Measurements from ENCODE around the gene INTS6. TPM values are rescaled to one million over a fixed set of nuclear protein-coding genes. Genes with fewer than 3 reads are reported as not detected.

INTS6 gene
- total RNA-seq, 4 donors from 2014 or later, result 42.1 to 53.7 (median 45.4) TPM

- no peak for DNase-seq
- H3K4me1 ChIP-seq, result no peaks in the 10 kb centered on the region
- H3K9me3 ChIP-seq, result no peaks in the 10 kb centered on the region
- WGBS, 2 donors, result 83 to 85% methylated on average over 3 of the region's 3 CpGs
- no peaks in the 10 kb centered on the region for H3K27me3 ChIP-seq
- H3K36me3 ChIP-seq, result no peaks in the 10 kb centered on the region
- TF ChIP-seq POLR2A (IDR thresholded peaks at IDR 0.05), result no peak
- intact Hi-C loops (cut with DNase I), result no loop called here
- H3K27ac ChIP-seq, result no peak overlapping the region
- H3K4me3 ChIP-seq (replicated peaks in 1 of 3), result no peak overlapping the region
These were observed 122.0 kb downstream of the INTS6 start for GRCh38 chr13:51330791-51331190.

DNA sequence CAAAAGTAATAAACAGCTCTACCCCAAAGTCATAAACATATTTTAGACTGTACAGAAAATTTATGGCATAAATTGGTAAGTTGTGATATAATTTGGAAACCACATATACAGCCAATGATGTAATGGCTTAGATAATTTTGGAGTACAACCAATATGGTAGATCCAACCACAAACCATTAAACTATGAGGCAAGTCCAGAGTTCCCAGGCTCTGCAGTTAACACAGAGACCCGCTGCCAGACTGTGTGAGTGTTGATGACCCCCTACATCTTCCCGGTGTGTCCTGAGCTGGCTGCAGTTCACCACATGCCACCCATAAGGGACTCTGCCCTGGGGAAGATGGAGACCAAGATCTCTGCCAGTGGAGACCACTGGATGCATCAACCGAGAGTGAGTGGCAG lies 123.2 kb downstream of the INTS6 start:
- intact Hi-C loops (cut with DNase I), result no loop called here
- 82 to 94% methylated on average over 2 to 3 of the region's 3 CpGs for WGBS, 2 donors
- H3K27me3 ChIP-seq, result no peaks in the 10 kb centered on the region
- TF ChIP-seq CTCF (IDR thresholded peaks at IDR 0.05) (no peak), POLR2A (IDR thresholded peaks at IDR 0.05) (no peak)
- no peak for DNase-seq
- no peaks in the 10 kb centered on the region for H3K4me1 ChIP-seq
- no peak overlapping the region for H3K4me3 ChIP-seq (replicated peaks in 1 of 3)
- H3K9me3 ChIP-seq, result no peaks in the 10 kb centered on the region
- no peak overlapping the region for H3K27ac ChIP-seq
- no peaks in the 10 kb centered on the region for H3K36me3 ChIP-seq

GRCh38 chr13:51328488-51328887 lies 124.3 kb downstream of the INTS6 start:
- TF ChIP-seq POLR2A (IDR thresholded peaks at IDR 0.05), result no peak
- no peak for TF ChIP-seq CTCF (IDR thresholded peaks at IDR 0.05)
- 56 to 69% methylated on average over 6 of the region's 6 CpGs for WGBS, 2 donors
- H3K27me3 ChIP-seq, result no peaks in the 10 kb centered on the region
- H3K36me3 ChIP-seq, result no peaks in the 10 kb centered on the region
- DNase-seq, result no peak
- intact Hi-C loops (cut with DNase I), result no loop called here
- H3K4me1 ChIP-seq, result no peaks in the 10 kb centered on the region
- no peak overlapping the region for H3K4me3 ChIP-seq (replicated peaks in 1 of 3)
- H3K27ac ChIP-seq, result no peak overlapping the region
- no peaks in the 10 kb centered on the region for H3K9me3 ChIP-seq

DNA sequence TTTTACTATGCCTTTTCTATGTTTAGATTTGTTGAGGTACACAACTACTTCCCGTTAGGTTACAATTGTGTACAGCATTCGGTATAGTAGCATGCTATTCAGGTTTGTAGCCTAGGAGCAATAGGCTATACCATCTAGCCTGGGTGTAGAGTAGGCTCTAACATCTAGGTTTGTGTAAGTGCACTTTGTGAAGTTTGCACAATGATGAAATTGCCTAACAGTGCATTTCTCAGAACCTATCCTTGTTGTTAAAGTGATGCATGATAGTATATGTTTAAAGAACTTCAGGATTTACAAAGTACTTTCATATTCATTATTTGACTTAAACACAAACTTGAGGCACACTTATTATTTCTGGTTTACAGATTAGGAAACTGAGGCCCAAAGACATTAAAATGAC lies 124.9 kb downstream of the INTS6 start:
- DNase-seq, result no peak
- WGBS, 2 donors, result 97 to 98% methylated on average over 2 of the region's 2 CpGs
- Histone ChIP-seq H3K4me3 (replicated peaks in 1 of 3) (no peak overlapping the region), H3K4me1 (no peaks in the 10 kb centered on the region), H3K27ac (no peak overlapping the region), H3K36me3 (no peaks in the 10 kb centered on the region), H3K27me3 (no peaks in the 10 kb centered on the region), H3K9me3 (no peaks in the 10 kb centered on the region)
- intact Hi-C loops (cut with DNase I), result no loop called here
- TF ChIP-seq POLR2A (IDR thresholded peaks at IDR 0.05) (no peak), CTCF (IDR thresholded peaks at IDR 0.05) (no peak)

DNA sequence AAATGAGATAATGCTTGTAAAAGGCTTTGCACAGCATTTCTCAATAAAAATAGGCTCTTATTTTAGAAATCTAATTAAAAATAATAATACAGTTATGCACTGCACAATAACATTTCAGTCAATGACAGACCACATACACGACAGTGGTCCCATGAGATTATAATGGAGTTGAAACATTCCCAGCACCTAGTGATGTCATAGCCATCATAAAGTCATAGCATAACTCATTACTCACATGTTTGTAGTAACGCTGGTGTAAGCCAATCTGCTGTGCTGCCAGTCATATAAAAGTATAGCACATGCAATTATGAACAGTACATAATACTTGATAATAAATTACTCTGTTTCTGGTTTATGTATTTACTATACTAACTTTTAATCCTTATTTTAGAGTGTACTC lies 126.1 kb downstream of the INTS6 start:
- TF ChIP-seq POLR2A (IDR thresholded peaks at IDR 0.05) (no peak), CTCF (IDR thresholded peaks at IDR 0.05) (no peak)
- no peaks in the 10 kb centered on the region for H3K9me3 ChIP-seq
- H3K27ac ChIP-seq, result no peak overlapping the region
- intact Hi-C loops (cut with DNase I), result no loop called here
- H3K36me3 ChIP-seq, result no peaks in the 10 kb centered on the region
- DNase-seq, result no peak
- H3K4me1 ChIP-seq, result no peaks in the 10 kb centered on the region
- 83% methylated on average over 2 of the region's 2 CpGs for WGBS, 2 donors
- H3K27me3 ChIP-seq, result no peaks in the 10 kb centered on the region
- H3K4me3 ChIP-seq (replicated peaks in 1 of 3), result no peak overlapping the region

DNA sequence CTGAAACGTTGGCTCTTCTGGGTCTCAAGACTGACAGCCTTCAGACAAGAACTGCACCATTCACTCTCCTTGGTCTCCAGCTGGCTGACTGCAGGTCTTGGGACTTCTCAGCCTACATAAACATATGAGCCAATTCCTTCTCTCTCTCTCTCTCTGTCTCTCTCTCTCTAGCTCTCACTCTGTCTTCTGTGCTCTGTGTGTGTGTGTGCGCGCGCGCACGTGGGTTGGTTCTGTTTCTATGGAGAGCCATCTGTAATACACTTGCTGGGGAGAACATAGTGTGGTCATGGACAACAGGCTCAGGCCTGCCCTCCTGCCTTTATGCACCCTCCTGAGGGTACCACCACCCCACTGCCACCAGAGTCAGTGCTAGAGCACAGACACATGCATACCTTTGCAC lies 127.0 kb downstream of the INTS6 start:
- Histone ChIP-seq H3K27ac (no peak overlapping the region), H3K27me3 (no peaks in the 10 kb centered on the region), H3K4me1 (no peaks in the 10 kb centered on the region), H3K36me3 (no peaks in the 10 kb centered on the region), H3K4me3 (replicated peaks in 1 of 3) (no peak overlapping the region), H3K9me3 (no peaks in the 10 kb centered on the region)
- WGBS, 2 donors, result 88 to 91% methylated on average over 6 of the region's 6 CpGs
- no peak for DNase-seq
- intact Hi-C loops (cut with DNase I), result no loop called here
- no peak for TF ChIP-seq POLR2A (IDR thresholded peaks at IDR 0.05)
- TF ChIP-seq CTCF (IDR thresholded peaks at IDR 0.05), result no peak
